MCF 10A (cell line): ENCODE measurements around the gene GFRA1. TPM values are rescaled to one million over a fixed set of nuclear protein-coding genes. Genes with fewer than 3 reads are reported as not detected.

ENCODE experiments used
- BruUV-seq: library from RNA; stranded (reverse); fragments of 400-500 nt; replicated peaks from 2 replicates; lab custom pipeline; 2021; lab: Mats Ljungman, UMichigan
- CTCF ChIA-PET: fragments of 300-600 bp; sonication (Branson Sonifier 250); formaldehyde crosslinking; extraction: SDS; loops from one replicate; lab custom pipeline; 2021; ENCODE audit warnings: antibody characterized with exemption, inconsistent platforms; lab: Yijun Ruan, JAX
- POLR2A ChIA-PET: fragments of 300-600, 350-650 bp; sonication (Branson Sonifier 250); formaldehyde crosslinking; extraction: SDS; loops from one replicate; lab custom pipeline; 2020; ENCODE audit warnings: antibody characterized with exemption, inconsistent platforms; lab: Yijun Ruan, JAX
- DNase-seq: peaks from one replicate; pipeline ENCODE4 v3.0.0-alpha.2; 2018; ENCODE audit not compliant: unreplicated experiment
- H3K27ac Mint-ChIP-seq: one replicate; pipeline ENCODE4 v1.8.0; 2022; ENCODE audit warnings: mild to moderate bottlenecking, low read depth, mixed read lengths; ENCODE audit not compliant: unreplicated experiment
- H3K27me3 Mint-ChIP-seq: one replicate; pipeline ENCODE4 v1.8.0; 2022; ENCODE audit warnings: mixed read lengths; ENCODE audit not compliant: insufficient read depth, unreplicated experiment
- H3K36me3 Mint-ChIP-seq: one replicate; pipeline ENCODE4 v1.8.0; 2022; ENCODE audit warnings: mild to moderate bottlenecking, moderate library complexity, mixed read lengths; ENCODE audit not compliant: insufficient read depth, unreplicated experiment
- H3K4me1 Mint-ChIP-seq: one replicate; pipeline ENCODE4 v1.8.0; 2022; ENCODE audit warnings: mixed read lengths; ENCODE audit not compliant: insufficient read depth, unreplicated experiment
- H3K4me3 Mint-ChIP-seq: one replicate; pipeline ENCODE4 v1.8.0; 2022; ENCODE audit warnings: mild to moderate bottlenecking, moderate library complexity, mixed read lengths; ENCODE audit not compliant: unreplicated experiment
- H3K9me3 Mint-ChIP-seq: one replicate; pipeline ENCODE4 v1.8.0; 2022; ENCODE audit warnings: mixed read lengths; ENCODE audit not compliant: unreplicated experiment
- CTCF ChIP-seq: fragments of 200-600 bp; IDR thresholded peaks from one replicate; pipeline ENCODE4 v1.8.0; 2022; ENCODE audit warnings: antibody characterized with exemption, mild to moderate bottlenecking; ENCODE audit not compliant: unreplicated experiment
- intact Hi-C: fragments of 100-400 bp; cut with micrococcal nuclease; formaldehyde crosslinking; loops from 2 replicates; pipeline ENCODE4 v1.14.1; 2022
- total RNA-seq: library from RNA; stranded (reverse); gene quantifications from 2 replicates; pipeline ENCODE4 v1.2.3, GENCODE V29; 2022

GFRA1 gene
- total RNA-seq, 1 experiment from 2014 or later, result not detected

- Mint-ChIP-seq H3K9me3 (no peaks in the 10 kb centered on the region), H3K36me3 (no peaks in the 10 kb centered on the region), H3K4me1 (peaks cover 6% of the 10 kb centered on the region), H3K4me3 (no peak overlapping the region), H3K27me3 (no peaks in the 10 kb centered on the region), H3K27ac (no peak overlapping the region)
- no peak for TF ChIP-seq CTCF
- no peak for DNase-seq
- intact Hi-C loops, result no loop called here
- CTCF ChIA-PET, result no interaction called here
- no TSS peak for BruUV-seq
- POLR2A ChIA-PET, result no interaction called here
These were observed 19.3 kb downstream of the GFRA1 start for GRCh38 chr10:116253716-116254115.

GRCh38 chr10:116251602-116252395 is 21.2 kb downstream of the GFRA1 start:
- H3K36me3 Mint-ChIP-seq, result no peaks in the 10 kb centered on the region
- H3K4me1 Mint-ChIP-seq, result peaks cover 6% of the 10 kb centered on the region
- DNase-seq, result no peak
- BruUV-seq, result no TSS peak
- H3K4me3 Mint-ChIP-seq, result no peak overlapping the region
- TF ChIP-seq CTCF, result no peak
- no peak overlapping the region for H3K27ac Mint-ChIP-seq
- POLR2A ChIA-PET, result no interaction called here
- intact Hi-C loops, result no loop called here
- CTCF ChIA-PET, result interaction anchor here (0.6 to 0.7 kb wide), 2 partner anchors 503 to 833 kb away, joined by 3 read pairs; no protein-coding TSS in a partner anchor
- no peaks in the 10 kb centered on the region for H3K9me3 Mint-ChIP-seq
- no peaks in the 10 kb centered on the region for H3K27me3 Mint-ChIP-seq

- intact Hi-C loops, result no loop called here
- TF ChIP-seq CTCF, result no peak
- CTCF ChIA-PET, result interaction anchor here (1.4 kb wide), 1 partner anchor 418 kb away, joined by 3 read pairs; no protein-coding TSS in a partner anchor
- DNase-seq, result no peak
- Mint-ChIP-seq H3K27me3 (no peaks in the 10 kb centered on the region), H3K36me3 (no peaks in the 10 kb centered on the region), H3K4me1 (no peaks in the 10 kb centered on the region), H3K27ac (no peak overlapping the region), H3K9me3 (no peaks in the 10 kb centered on the region), H3K4me3 (no peak overlapping the region)
- no TSS peak for BruUV-seq
- POLR2A ChIA-PET, result no interaction called here
These were observed 25.3 kb downstream of the GFRA1 start for GRCh38 chr10:116247691-116248090.

- Mint-ChIP-seq H3K4me1 (no peaks in the 10 kb centered on the region), H3K27ac (no peak overlapping the region), H3K36me3 (no peaks in the 10 kb centered on the region), H3K9me3 (no peaks in the 10 kb centered on the region), H3K27me3 (no peaks in the 10 kb centered on the region), H3K4me3 (no peak overlapping the region)
- intact Hi-C loops, result no loop called here
- POLR2A ChIA-PET, result interaction anchor here (0.6 kb wide), 1 partner anchor 84 kb away, joined by 3 read pairs; no protein-coding TSS in a partner anchor
- CTCF ChIA-PET, result no interaction called here
- DNase-seq, result no peak
- BruUV-seq, result no TSS peak
- no peak for TF ChIP-seq CTCF
These were observed 26.7 kb downstream of the GFRA1 start for GRCh38 chr10:116246263-116246662.
